ENCODE results near the gene TMEM178B.

GRCh38 chr7:141251180-141251579 is 177.3 kb downstream of the TMEM178B start:
- TF ChIP-seq CTCF (IDR thresholded peaks at IDR 0.05): no peak
- TF ChIP-seq POLR2A (IDR thresholded peaks at IDR 0.05): no peak

All from lower leg skin (tissue), 3 donors.